Kidney epithelial cell (primary cell): ENCODE measurements around the gene ATG101. TPM values are rescaled to one million over a fixed set of nuclear protein-coding genes. Genes with fewer than 3 reads are reported as not detected.

Experiments used
- DNase-seq: peaks from one replicate; pipeline ENCODE4 v3.0.0-alpha.2; 2010; ENCODE audit warnings: low read depth
- H3K27me3 ChIP-seq: 2 replicates; pipeline ENCODE4 v1.6.0; 2011; ENCODE audit warnings: low read length; ENCODE audit not compliant: control insufficient read depth, insufficient read depth
- H3K36me3 ChIP-seq: 2 replicates; pipeline ENCODE4 v1.5.1; 2011; ENCODE audit warnings: low read length; ENCODE audit not compliant: control insufficient read depth, insufficient read depth
- H3K4me3 ChIP-seq: 2 replicates; pipeline ENCODE4 v1.5.1; 2011; ENCODE audit warnings: low read depth, mild to moderate bottlenecking, control low read depth, low read length
- CTCF ChIP-seq: IDR thresholded peaks from 2 replicates; pipeline ENCODE4 v1.5.1; 2011; ENCODE audit warnings: mild to moderate bottlenecking, moderate library complexity, low read length, control low read depth, inconsistent platforms; ENCODE audit not compliant: insufficient read depth, poor library complexity, severe bottlenecking
- total RNA-seq: library from RNA; depleted of rRNA; stranded (reverse); fragments of >200 nt; gene quantifications from 2 replicates; pipeline ENCODE4 v1.2.3, GENCODE V29; 2015

The ATG101 gene
- total RNA-seq, 1 donor from 2014 or later, result 83.1 TPM

GRCh38 chr12:52043386-52044212, 26.2 kb upstream of the ATG101 start:
- no peak overlapping the region for H3K4me3 ChIP-seq
- no peak for TF ChIP-seq CTCF
- H3K36me3 ChIP-seq, result no peaks in the 10 kb centered on the region
- no peak for DNase-seq
- no peaks in the 10 kb centered on the region for H3K27me3 ChIP-seq

GRCh38 chr12:52044292-52044983, 25.3 kb upstream of the ATG101 start:
- DNase-seq, result no peak
- TF ChIP-seq CTCF, result no peak
- no peaks in the 10 kb centered on the region for H3K27me3 ChIP-seq
- H3K36me3 ChIP-seq, result no peaks in the 10 kb centered on the region
- H3K4me3 ChIP-seq, result no peak overlapping the region

- peaks cover 2% of the 10 kb centered on the region for H3K27me3 ChIP-seq
- H3K36me3 ChIP-seq, result no peaks in the 10 kb centered on the region
- no peak for DNase-seq
- no peak for TF ChIP-seq CTCF
- H3K4me3 ChIP-seq, result no peak overlapping the region
These were observed 24.0 kb upstream of the ATG101 start for GRCh38 chr12:52045794-52046199.

DNA sequence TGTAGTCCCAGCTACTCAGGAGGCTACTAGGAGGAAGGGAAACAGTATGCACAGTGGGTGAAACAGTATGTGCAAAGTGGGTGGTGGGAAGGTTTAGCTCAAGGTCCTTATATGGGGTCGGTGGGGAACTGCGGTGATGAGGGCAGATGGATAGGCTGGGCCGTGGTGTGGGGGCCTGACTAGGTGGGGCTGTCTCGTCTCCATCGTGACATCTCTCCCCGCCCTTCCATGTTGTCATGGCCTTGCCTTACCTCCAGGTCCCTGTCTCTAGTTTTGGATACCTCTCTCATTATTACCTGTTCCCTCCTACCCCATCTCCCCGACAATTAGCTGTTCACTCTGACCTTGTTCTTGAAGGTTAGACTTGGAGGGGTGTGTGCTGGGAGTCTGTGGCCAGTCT, 22.9 kb upstream of the ATG101 start:
- no peak for DNase-seq
- H3K27me3 ChIP-seq, result peaks cover 2% of the 10 kb centered on the region
- no peak for TF ChIP-seq CTCF
- no peak overlapping the region for H3K4me3 ChIP-seq
- no peaks in the 10 kb centered on the region for H3K36me3 ChIP-seq

GRCh38 chr12:52049286-52049685, 20.5 kb upstream of the ATG101 start:
- Histone ChIP-seq H3K36me3 (no peaks in the 10 kb centered on the region), H3K27me3 (peaks cover 2% of the 10 kb centered on the region), H3K4me3 (no peak overlapping the region)
- DNase-seq, result no peak
- TF ChIP-seq CTCF, result no peak
